Coronary artery (tissue), 2 donors: ENCODE results near the gene FIP1L1.

Experiments
- DNase-seq: peaks from one replicate; pipeline ENCODE4 v3.0.0-alpha.2; 2017; ENCODE audit warnings: low spot score
- H3K27ac ChIP-seq, 2 donors: fragments of 200-600 bp; sonication (generic); one replicate each; pipeline ENCODE4 v1.5.1; 2016 to 2019
- H3K4me3 ChIP-seq: fragments of 200-600 bp; sonication (generic); 2 replicates; pipeline ENCODE4 v1.5.1; 2016; ENCODE audit warnings: mild to moderate bottlenecking, moderate library complexity
- TF ChIP-seq, protein P1 (sequence below): fragments of 200-600 bp; sonication (generic); IDR thresholded peaks from one replicate; pipeline ENCODE4 v1.5.1; 2019; ENCODE audit warnings: antibody characterized with exemption

Gene FIP1L1

DNA sequence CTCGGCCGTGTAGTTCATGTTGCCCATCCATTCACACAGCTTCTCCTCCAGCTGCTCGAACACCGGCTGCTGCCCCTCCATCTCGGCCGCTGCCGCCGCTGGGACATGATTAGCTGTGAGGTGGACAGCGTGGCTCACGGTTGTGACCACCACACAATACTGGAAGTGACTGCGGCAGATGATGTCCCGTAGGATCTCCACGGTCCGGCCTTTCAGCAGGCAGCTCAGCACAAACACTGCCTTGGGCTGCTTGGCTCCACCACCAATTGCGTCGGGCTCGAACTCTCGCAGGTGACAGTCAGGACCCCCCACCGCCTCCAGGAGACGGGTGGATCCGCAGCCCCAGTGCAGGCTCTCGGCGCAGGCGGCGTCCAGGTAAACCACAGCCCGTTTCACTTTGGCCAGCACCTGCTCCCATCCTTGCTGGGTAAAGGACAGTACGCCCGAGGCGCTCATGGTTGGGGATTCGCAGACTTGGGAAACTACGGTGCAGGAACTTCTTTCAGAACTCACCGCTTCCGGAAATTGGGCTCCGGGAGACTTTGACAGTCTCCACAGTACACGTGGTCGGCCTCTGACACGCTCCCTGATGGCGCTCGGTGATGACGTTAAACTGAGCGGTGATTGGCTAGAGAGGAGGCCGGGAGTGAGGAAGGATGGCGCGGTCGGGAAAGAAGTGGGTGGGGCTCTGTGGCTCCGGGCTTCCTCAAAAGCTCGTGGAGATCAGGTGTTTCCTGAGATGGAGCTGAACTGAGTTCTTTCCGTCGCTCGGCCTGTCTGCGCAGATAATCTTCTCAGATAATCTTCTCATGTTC, 11.7 kb upstream of the FIP1L1 start, which contains the start of gene SCFD2:
SCFD2 (minus strand) TSS at position 576 of the 815 bp plus-strand sequence.
- DNase-seq: peak; percentile 99
- H3K27ac ChIP-seq: peak within 1 kb of the TSS in 1 of 2 donors; percentile 33
- H3K4me3 ChIP-seq: peak within 1 kb of the TSS; percentile 90
- TF ChIP-seq, protein P1, sequence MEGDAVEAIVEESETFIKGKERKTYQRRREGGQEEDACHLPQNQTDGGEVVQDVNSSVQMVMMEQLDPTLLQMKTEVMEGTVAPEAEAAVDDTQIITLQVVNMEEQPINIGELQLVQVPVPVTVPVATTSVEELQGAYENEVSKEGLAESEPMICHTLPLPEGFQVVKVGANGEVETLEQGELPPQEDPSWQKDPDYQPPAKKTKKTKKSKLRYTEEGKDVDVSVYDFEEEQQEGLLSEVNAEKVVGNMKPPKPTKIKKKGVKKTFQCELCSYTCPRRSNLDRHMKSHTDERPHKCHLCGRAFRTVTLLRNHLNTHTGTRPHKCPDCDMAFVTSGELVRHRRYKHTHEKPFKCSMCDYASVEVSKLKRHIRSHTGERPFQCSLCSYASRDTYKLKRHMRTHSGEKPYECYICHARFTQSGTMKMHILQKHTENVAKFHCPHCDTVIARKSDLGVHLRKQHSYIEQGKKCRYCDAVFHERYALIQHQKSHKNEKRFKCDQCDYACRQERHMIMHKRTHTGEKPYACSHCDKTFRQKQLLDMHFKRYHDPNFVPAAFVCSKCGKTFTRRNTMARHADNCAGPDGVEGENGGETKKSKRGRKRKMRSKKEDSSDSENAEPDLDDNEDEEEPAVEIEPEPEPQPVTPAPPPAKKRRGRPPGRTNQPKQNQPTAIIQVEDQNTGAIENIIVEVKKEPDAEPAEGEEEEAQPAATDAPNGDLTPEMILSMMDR: no peak

DNA sequence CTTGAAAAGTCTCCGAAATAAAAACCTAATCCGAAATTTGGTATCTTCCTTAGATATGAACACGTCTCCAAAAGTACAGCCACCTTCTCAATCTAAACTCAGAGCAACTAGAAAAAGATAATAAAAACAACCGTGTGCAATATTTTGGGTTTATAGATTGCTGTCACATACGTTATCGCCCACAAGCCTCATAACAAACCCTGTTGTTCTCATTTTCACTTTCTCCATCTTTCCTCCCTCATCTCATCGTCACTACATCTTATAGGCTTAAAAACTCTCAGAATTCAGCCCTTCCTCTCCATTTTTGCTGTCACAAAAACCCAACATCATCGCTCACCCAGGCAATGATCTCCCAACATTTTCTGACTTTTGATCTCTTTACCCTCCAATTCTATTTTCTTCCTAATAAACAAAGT, 11.1 kb upstream of the FIP1L1 start:
- no peak for DNase-seq
- peak overlapping the region; percentile 90 for H3K4me3 ChIP-seq
- TF ChIP-seq, protein P1: no peak
- H3K27ac ChIP-seq: peak overlapping the region in 1 of 2 donors; percentile 33

DNA sequence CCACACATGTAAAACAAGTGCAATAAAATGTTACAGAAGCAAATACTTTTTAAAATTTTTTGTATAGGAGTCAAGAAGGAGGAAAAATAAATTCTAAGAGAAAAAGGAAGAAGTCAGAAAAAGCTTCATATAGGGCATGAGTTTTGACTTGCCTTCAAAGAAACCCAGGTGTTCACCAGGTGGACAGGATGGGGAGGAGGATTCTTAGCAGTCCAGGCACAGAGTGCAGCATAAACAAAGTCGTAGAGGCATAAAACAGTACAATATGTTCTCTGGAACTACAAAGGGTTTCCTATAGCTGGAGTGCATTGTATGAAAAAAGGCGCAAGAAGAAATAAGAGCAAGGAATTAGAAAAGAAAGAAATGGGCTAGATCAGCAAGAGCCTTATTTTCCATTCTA, 9.7 kb upstream of the FIP1L1 start:
- TF ChIP-seq, protein P1: no peak
- no peak overlapping the region for H3K4me3 ChIP-seq
- H3K27ac ChIP-seq: no peak overlapping the region
- DNase-seq: no peak

DNA sequence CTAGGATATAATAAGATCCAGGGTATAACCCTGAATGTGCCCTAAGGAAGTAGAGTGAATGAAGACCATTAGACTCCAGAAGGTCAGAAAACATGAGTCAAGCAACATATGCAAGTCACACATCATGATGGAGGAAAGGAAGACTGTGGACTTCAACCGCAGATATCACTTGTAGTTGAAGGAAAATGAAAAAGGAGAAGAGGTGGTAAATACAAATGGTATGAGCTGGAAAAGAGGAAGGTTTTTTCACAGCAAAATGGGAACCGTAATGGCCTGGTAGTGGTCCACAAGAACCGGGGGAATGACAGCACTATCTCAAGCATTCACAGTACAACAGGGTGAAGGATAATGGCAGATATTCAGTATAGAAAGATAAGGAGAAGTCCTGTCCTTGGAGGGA, 6.4 kb upstream of the FIP1L1 start:
- TF ChIP-seq, protein P1: no peak
- no peak overlapping the region for H3K27ac ChIP-seq
- DNase-seq: no peak
- no peak overlapping the region for H3K4me3 ChIP-seq

DNA sequence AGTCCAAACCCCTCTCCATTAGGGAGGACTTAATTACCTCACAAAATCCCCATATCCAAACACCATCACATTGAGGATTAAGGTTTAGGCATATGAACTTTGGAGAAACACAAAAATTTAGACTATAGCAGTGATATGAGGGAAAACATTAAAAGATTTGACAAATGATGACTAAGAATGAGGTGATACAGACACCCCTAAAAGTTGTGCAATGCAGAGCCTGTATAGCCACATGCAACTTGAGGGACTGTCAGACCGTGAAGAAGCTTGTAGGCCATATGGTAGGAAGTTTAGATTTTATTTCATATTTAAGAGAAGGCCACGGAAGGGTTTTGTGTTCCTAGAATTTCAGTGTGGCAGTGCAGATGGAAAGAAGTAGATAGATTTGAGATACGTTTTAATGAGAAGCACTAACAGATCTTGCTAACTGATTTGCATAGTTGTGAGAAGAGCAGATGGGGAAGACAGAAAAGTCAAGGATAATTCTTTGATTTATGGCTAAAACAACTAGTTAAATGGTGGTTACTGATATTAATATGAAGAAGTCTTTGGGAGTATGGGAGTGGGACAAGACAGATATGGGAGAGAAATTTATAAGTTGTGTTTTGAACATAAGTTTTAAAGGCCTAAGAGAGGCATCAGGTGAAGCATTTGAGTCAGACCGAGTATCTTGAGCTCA, 5.5 kb upstream of the FIP1L1 start:
- H3K4me3 ChIP-seq: no peak overlapping the region
- H3K27ac ChIP-seq: no peak overlapping the region
- no peak for DNase-seq
- TF ChIP-seq, protein P1: no peak

DNA sequence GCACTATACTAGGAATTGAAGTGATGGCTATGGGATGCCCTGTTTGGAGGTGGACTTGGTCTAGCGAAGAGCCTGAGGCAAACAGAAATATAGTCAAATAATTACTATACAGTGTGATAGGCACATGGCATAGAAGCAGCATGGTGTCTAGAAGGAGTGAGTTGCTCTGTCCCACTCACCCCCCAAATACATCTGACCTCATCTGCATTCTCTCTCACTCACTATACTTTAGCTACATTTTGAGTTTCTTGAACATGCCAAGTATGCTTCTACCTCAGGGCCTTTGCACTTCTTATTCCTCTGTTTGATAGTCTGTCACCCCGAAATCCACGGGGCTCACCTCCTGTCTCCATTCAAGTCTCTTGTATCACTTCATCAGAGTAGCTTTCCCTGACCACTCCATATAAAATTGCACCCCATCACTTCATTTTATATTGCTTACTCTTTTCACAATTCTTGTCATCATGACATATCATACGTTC, 2.6 kb upstream of the FIP1L1 start:
- TF ChIP-seq, protein P1: no peak
- H3K27ac ChIP-seq: no peak overlapping the region
- DNase-seq: no peak
- no peak overlapping the region for H3K4me3 ChIP-seq
